ENCODE results near the gene NANOS1.

Gene NANOS1

DNA sequence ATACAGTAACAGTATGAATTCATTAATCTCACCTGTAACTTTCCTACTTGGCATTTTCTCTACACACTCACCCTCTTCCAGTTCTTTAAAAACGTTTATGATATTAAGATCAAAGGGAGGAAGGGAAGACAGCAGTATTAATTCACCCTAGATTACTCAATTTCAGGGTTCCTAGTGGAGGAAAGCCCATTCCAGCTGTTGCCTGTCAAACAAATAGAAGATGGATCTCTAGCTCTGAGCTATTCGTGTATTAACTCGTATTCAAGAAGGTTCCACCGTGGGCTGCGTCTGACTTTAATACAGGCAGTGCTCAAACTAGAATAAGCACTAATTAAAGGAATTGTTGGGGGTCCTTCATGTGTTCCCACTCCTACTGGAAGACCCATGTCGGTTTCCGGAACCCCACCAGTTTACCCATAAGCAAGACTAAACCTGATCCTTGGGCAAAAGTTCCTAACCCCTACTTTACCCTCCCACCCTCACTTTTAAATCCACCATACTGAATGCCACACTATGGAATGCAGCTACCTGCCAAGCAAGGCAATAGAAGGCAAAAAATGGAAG lies 2.1 kb downstream of the NANOS1 start:
- Histone ChIP-seq H3K27ac (ENCODE audit: low read depth, low read length) (no peak overlapping the region), H3K4me3 (ENCODE audit: low read depth, low read length) (peak overlapping the region; percentile 73; the same call in 1 of the 2 replicates), H3K36me3 (ENCODE audit: control insufficient read depth, insufficient read depth, low read length) (peaks cover 43% of the 10 kb centered on the region), H3K9me3 (ENCODE audit: control insufficient read depth, insufficient read depth, low read depth, low read length) (no peaks in the 10 kb centered on the region), H3K4me1 (ENCODE audit: control insufficient read depth, insufficient read depth, low read length) (peaks cover 6% of the 10 kb centered on the region; the same call in 1 of the 2 replicates), H3K27me3 (ENCODE audit: control insufficient read depth, insufficient read depth, low read length) (no peaks in the 10 kb centered on the region), H3K9ac (ENCODE audit: low read length) (no peak overlapping the region)

DNA sequence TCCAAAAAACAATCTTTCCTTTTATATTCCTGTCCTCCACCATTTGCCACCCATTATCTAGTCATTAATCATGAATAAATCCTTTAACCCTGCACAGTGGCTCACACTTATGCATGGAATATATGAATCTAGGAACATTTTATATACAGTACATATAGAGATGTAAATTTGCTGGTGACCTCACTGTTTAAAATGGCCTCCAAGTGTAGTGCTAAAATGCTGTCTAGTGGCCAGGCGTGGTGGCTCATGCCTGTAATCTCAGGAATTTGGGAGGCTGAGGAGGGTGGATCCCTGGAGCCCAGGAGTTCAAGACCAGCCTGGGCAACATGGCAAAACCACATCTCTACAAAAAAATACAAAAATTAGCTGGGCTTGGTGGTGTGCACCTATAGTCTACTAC lies 9.6 kb downstream of the NANOS1 start:
- H3K36me3 ChIP-seq (ENCODE audit: control insufficient read depth, insufficient read depth, low read length): peaks cover 91% of the 10 kb centered on the region
- no peak overlapping the region for H3K27ac ChIP-seq (ENCODE audit: low read depth, low read length)
- H3K9me3 ChIP-seq (ENCODE audit: control insufficient read depth, insufficient read depth, low read depth, low read length): no peaks in the 10 kb centered on the region
- no peaks in the 10 kb centered on the region for H3K27me3 ChIP-seq (ENCODE audit: control insufficient read depth, insufficient read depth, low read length)
- H3K4me1 ChIP-seq (ENCODE audit: control insufficient read depth, insufficient read depth, low read length): no peaks in the 10 kb centered on the region
- no peak overlapping the region for H3K9ac ChIP-seq (ENCODE audit: low read length)
- no peak overlapping the region for H3K4me3 ChIP-seq (ENCODE audit: low read depth, low read length)

DNA sequence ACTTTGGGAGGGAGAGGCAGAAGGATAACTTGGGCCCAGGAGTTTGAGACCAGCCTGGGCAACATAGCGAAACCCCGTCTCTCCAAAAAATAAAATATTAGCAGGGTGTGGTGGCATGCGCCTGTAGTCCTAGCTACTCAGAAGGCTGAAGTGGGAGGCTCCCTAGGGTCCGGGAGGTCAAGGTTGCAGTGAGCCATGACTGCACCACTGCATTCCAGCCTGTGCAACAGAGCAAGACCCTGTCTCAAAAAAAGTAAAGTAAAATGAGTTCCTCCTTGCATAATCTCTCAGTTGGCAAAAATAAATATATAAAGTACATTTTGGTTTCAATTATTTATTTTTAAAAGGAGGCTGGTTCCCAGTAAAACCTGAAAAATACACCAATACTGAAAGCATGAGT lies 11.8 kb downstream of the NANOS1 start:
- Histone ChIP-seq H3K4me3 (ENCODE audit: low read depth, low read length) (no peak overlapping the region), H3K4me1 (ENCODE audit: control insufficient read depth, insufficient read depth, low read length) (no peaks in the 10 kb centered on the region), H3K36me3 (ENCODE audit: control insufficient read depth, insufficient read depth, low read length) (peaks cover 97% of the 10 kb centered on the region), H3K27me3 (ENCODE audit: control insufficient read depth, insufficient read depth, low read length) (no peaks in the 10 kb centered on the region), H3K9ac (ENCODE audit: low read length) (no peak overlapping the region), H3K9me3 (ENCODE audit: control insufficient read depth, insufficient read depth, low read depth, low read length) (no peaks in the 10 kb centered on the region), H3K27ac (ENCODE audit: low read depth, low read length) (no peak overlapping the region)

DNA sequence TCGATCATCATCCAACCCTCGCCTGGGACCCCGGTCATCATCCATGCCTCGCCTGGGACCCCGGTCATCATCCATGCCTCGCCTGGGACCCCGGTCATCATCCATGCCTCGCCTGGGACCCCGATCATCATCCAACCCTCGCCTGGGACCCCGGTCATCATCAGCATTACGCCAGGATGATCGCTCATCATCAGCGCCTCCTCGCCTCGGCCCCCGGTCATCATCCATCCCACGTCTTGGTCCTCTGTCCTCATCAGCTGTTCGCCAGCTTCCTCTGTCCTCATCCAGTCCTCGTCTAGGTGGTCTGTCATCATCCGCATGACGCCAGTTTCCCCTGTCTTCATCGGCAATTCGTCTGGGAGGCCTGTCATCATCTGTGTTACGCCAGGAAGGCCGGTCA lies 12.7 kb downstream of the NANOS1 start:
- Histone ChIP-seq H3K27me3 (ENCODE audit: control insufficient read depth, insufficient read depth, low read length) (no peaks in the 10 kb centered on the region), H3K9ac (ENCODE audit: low read length) (no peak overlapping the region), H3K27ac (ENCODE audit: low read depth, low read length) (no peak overlapping the region), H3K36me3 (ENCODE audit: control insufficient read depth, insufficient read depth, low read length) (peaks cover 97% of the 10 kb centered on the region), H3K9me3 (ENCODE audit: control insufficient read depth, insufficient read depth, low read depth, low read length) (no peaks in the 10 kb centered on the region), H3K4me3 (ENCODE audit: low read depth, low read length) (no peak overlapping the region), H3K4me1 (ENCODE audit: control insufficient read depth, insufficient read depth, low read length) (no peaks in the 10 kb centered on the region)

DNA sequence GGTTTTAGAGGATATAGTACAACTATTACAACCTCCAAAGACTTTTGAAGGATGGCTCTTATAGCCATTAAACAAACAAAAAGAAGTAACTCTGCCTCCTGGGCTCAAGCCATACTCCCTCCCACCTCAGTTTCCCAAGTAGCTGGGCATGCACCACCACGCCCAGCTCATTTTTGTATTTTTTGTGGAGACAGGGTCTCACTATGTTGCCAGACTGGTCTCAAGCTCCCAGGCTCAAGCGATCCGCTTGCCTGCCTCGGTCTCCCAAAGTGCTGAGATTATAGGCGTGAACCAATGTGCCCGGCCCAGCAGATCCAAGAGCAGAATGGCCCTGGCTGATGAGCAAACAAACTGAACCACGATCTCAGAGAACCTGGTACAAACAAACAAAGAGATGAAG lies 16.0 kb downstream of the NANOS1 start:
- H3K9ac ChIP-seq (ENCODE audit: low read length): no peak overlapping the region
- H3K9me3 ChIP-seq (ENCODE audit: control insufficient read depth, insufficient read depth, low read depth, low read length): no peaks in the 10 kb centered on the region
- no peak overlapping the region for H3K27ac ChIP-seq (ENCODE audit: low read depth, low read length)
- H3K27me3 ChIP-seq (ENCODE audit: control insufficient read depth, insufficient read depth, low read length): no peaks in the 10 kb centered on the region
- no peaks in the 10 kb centered on the region for H3K4me1 ChIP-seq (ENCODE audit: control insufficient read depth, insufficient read depth, low read length)
- no peak overlapping the region for H3K4me3 ChIP-seq (ENCODE audit: low read depth, low read length)
- peaks cover 99% of the 10 kb centered on the region for H3K36me3 ChIP-seq (ENCODE audit: control insufficient read depth, insufficient read depth, low read length)

DNA sequence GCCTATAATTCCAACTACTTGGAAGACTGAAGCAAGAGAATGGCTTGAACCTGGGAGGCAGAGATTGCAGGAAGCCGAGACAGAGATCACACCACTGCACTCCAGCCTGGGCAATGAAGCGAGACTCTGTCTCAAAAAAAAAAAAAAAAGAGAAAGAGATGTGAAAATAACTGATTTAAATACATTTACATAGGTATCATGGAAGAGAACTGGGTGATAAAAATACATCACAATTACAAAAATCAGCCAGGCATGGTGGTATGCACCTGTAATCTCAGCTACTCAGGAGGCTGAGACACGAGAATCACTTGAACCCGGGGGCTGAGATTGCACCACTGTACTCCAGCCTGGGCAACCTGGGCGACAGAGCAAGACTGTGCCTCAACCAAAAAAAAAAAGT lies 19.8 kb downstream of the NANOS1 start:
- H3K27ac ChIP-seq (ENCODE audit: low read depth, low read length): no peak overlapping the region
- no peaks in the 10 kb centered on the region for H3K27me3 ChIP-seq (ENCODE audit: control insufficient read depth, insufficient read depth, low read length)
- no peaks in the 10 kb centered on the region for H3K4me1 ChIP-seq (ENCODE audit: control insufficient read depth, insufficient read depth, low read length)
- no peaks in the 10 kb centered on the region for H3K9me3 ChIP-seq (ENCODE audit: control insufficient read depth, insufficient read depth, low read depth, low read length)
- no peak overlapping the region for H3K4me3 ChIP-seq (ENCODE audit: low read depth, low read length)
- no peak overlapping the region for H3K9ac ChIP-seq (ENCODE audit: low read length)
- peaks cover 99% of the 10 kb centered on the region for H3K36me3 ChIP-seq (ENCODE audit: control insufficient read depth, insufficient read depth, low read length)

DNA sequence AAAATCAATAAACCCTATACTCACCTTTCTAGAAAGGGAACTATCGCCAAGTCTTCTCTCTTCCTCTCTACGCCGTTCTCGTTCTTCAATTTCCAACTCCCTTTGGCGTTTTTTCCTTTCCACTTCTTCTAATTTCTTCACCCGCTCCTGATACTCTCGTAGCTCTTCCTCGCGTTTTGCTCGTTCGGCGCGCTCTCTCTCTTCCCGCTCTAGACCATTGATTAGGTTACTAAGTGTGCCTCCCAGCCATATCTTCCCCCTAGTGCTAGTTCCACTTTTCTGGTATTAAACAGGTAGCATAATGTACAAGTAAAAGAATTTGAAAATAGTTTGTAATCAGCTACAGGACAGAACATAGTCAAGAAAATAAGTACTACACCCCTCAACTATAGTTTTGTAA lies 20.3 kb downstream of the NANOS1 start:
- Histone ChIP-seq H3K36me3 (ENCODE audit: control insufficient read depth, insufficient read depth, low read length) (peaks cover 99% of the 10 kb centered on the region), H3K4me3 (ENCODE audit: low read depth, low read length) (no peak overlapping the region), H3K4me1 (ENCODE audit: control insufficient read depth, insufficient read depth, low read length) (no peaks in the 10 kb centered on the region), H3K27ac (ENCODE audit: low read depth, low read length) (no peak overlapping the region), H3K9me3 (ENCODE audit: control insufficient read depth, insufficient read depth, low read depth, low read length) (no peaks in the 10 kb centered on the region), H3K9ac (ENCODE audit: low read length) (no peak overlapping the region), H3K27me3 (ENCODE audit: control insufficient read depth, insufficient read depth, low read length) (no peaks in the 10 kb centered on the region)

DNA sequence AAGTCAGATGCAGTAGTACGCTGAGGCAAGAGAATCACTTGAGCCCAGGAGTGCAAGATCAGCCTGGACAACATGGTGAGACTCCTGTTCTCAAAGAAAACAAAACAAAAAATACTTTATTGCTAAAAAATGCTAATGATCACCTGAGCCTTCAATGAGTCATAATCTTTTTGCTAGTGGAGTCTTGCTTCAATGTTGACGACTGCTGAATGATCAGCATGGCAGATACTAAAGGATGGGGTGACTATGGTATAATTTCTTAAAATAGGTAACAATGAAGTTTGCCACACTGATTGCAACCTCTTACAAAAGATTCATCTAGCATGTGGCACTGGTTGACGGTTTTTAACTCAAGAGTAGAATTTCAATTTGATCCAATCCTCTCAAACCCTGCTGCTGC lies 22.3 kb downstream of the NANOS1 start:
- Histone ChIP-seq H3K27ac (ENCODE audit: low read depth, low read length) (no peak overlapping the region), H3K36me3 (ENCODE audit: control insufficient read depth, insufficient read depth, low read length) (peaks cover 100% of the 10 kb centered on the region), H3K27me3 (ENCODE audit: control insufficient read depth, insufficient read depth, low read length) (no peaks in the 10 kb centered on the region), H3K9me3 (ENCODE audit: control insufficient read depth, insufficient read depth, low read depth, low read length) (no peaks in the 10 kb centered on the region), H3K9ac (ENCODE audit: low read length) (no peak overlapping the region), H3K4me3 (ENCODE audit: low read depth, low read length) (no peak overlapping the region), H3K4me1 (ENCODE audit: control insufficient read depth, insufficient read depth, low read length) (no peaks in the 10 kb centered on the region)

DNA sequence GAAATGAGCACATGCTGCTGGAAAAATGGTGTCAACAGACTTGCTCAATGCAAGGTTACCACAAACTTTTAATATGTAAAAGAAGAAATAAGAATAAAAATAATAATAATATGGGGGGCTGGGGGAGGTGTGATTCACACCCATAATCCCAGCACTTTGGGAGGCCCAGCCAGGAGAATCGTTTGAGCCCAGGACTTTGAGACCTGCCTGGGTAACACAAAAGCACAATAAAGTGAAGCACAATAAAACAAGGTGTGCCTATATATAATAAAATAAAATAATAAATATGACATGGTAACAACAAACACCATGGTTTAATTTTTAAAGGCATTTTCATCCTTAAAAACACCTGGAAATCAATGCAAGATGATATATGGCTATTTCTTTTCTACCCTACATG lies 26.0 kb downstream of the NANOS1 start:
- Histone ChIP-seq H3K36me3 (ENCODE audit: control insufficient read depth, insufficient read depth, low read length) (peaks cover 100% of the 10 kb centered on the region), H3K9me3 (ENCODE audit: control insufficient read depth, insufficient read depth, low read depth, low read length) (no peaks in the 10 kb centered on the region), H3K9ac (ENCODE audit: low read length) (no peak overlapping the region), H3K27ac (ENCODE audit: low read depth, low read length) (no peak overlapping the region), H3K4me1 (ENCODE audit: control insufficient read depth, insufficient read depth, low read length) (no peaks in the 10 kb centered on the region), H3K4me3 (ENCODE audit: low read depth, low read length) (no peak overlapping the region), H3K27me3 (ENCODE audit: control insufficient read depth, insufficient read depth, low read length) (no peaks in the 10 kb centered on the region)

DNA sequence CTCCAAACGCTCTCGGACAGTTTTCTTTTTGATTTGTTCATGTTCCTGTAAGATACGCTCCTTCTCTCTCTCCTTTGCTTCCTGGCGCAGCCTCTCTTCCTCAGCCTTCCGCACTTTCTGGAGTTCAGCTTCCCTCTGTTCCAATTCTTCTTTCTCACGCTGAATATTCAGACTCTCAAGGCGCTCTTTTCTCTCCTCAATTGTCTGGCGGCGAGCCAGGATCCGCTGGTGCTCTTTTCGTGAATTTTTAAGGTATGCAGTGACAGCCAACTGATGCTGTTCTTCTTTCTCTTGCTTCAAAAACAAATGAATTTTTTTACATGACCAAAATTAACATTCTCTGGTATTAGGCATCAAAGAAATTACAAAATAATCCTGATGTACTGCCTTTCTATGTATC lies 28.5 kb downstream of the NANOS1 start:
- Histone ChIP-seq H3K36me3 (ENCODE audit: control insufficient read depth, insufficient read depth, low read length) (peaks cover 100% of the 10 kb centered on the region), H3K27me3 (ENCODE audit: control insufficient read depth, insufficient read depth, low read length) (no peaks in the 10 kb centered on the region), H3K27ac (ENCODE audit: low read depth, low read length) (no peak overlapping the region), H3K4me1 (ENCODE audit: control insufficient read depth, insufficient read depth, low read length) (no peaks in the 10 kb centered on the region), H3K4me3 (ENCODE audit: low read depth, low read length) (no peak overlapping the region), H3K9me3 (ENCODE audit: control insufficient read depth, insufficient read depth, low read depth, low read length) (no peaks in the 10 kb centered on the region), H3K9ac (ENCODE audit: low read length) (no peak overlapping the region)

DNA sequence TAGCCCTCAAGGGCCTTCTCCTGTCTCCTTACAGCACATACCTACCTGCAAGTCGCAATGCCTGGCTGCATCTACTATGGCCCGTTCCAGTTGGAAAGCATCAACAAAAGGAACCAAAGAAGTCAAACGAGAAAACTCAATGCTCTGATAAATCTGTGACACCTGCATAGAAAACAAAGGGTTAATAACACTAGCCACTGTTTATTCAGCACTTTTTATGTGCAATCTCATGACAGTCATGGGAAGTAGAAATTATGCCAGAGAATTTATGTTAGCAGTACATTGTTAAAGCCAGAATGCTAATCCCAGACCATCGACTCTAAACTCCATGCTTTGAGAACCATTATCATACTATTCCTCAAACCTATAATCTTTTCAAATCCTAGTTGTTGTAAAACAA lies 30.0 kb downstream of the NANOS1 start:
- H3K9ac ChIP-seq (ENCODE audit: low read length): no peak overlapping the region
- no peaks in the 10 kb centered on the region for H3K4me1 ChIP-seq (ENCODE audit: control insufficient read depth, insufficient read depth, low read length)
- H3K27ac ChIP-seq (ENCODE audit: low read depth, low read length): no peak overlapping the region
- H3K27me3 ChIP-seq (ENCODE audit: control insufficient read depth, insufficient read depth, low read length): no peaks in the 10 kb centered on the region
- H3K36me3 ChIP-seq (ENCODE audit: control insufficient read depth, insufficient read depth, low read length): peaks cover 100% of the 10 kb centered on the region
- H3K4me3 ChIP-seq (ENCODE audit: low read depth, low read length): no peak overlapping the region
- H3K9me3 ChIP-seq (ENCODE audit: control insufficient read depth, insufficient read depth, low read depth, low read length): no peaks in the 10 kb centered on the region

DNA sequence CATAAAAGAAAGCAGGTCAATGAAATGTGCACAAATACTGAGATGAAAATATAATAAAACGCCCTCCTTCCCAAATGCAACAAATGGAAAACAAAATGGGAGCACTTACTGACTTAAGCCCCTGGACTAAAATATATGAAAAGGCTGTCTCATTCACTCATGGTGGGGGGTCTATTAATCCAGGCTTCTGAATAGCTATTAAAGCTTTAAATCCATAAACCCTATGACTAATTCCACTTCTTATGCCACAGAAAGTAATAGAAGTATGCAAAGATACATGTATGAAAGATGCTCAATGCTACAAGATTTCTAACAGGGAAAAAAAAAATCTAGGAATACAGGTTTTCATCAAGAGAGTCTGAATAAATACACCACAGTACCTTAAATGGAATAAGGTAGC lies 30.6 kb downstream of the NANOS1 start:
- Histone ChIP-seq H3K27me3 (ENCODE audit: control insufficient read depth, insufficient read depth, low read length) (no peaks in the 10 kb centered on the region), H3K9me3 (ENCODE audit: control insufficient read depth, insufficient read depth, low read depth, low read length) (no peaks in the 10 kb centered on the region), H3K27ac (ENCODE audit: low read depth, low read length) (no peak overlapping the region), H3K4me3 (ENCODE audit: low read depth, low read length) (no peak overlapping the region), H3K4me1 (ENCODE audit: control insufficient read depth, insufficient read depth, low read length) (no peaks in the 10 kb centered on the region), H3K9ac (ENCODE audit: low read length) (no peak overlapping the region), H3K36me3 (ENCODE audit: control insufficient read depth, insufficient read depth, low read length) (peaks cover 100% of the 10 kb centered on the region)

Measured in HUES6 (cell line).